MCF 10A (cell line): ENCODE results near the gene EDN2. TPM values are rescaled to one million over a fixed set of nuclear protein-coding genes. Genes with fewer than 3 reads are reported as not detected.

ENCODE experiments used
- BruUV-seq: library from RNA; stranded (reverse); fragments of 400-500 nt; replicated peaks from 2 replicates; lab custom pipeline; 2021; lab: Mats Ljungman, UMichigan
- CTCF ChIA-PET: fragments of 300-600 bp; sonication (Branson Sonifier 250); formaldehyde crosslinking; extraction: SDS; loops from one replicate; lab custom pipeline; 2021; ENCODE audit warnings: antibody characterized with exemption, inconsistent platforms; lab: Yijun Ruan, JAX
- POLR2A ChIA-PET: fragments of 300-600, 350-650 bp; sonication (Branson Sonifier 250); formaldehyde crosslinking; extraction: SDS; loops from one replicate; lab custom pipeline; 2020; ENCODE audit warnings: antibody characterized with exemption, inconsistent platforms; lab: Yijun Ruan, JAX
- DNase-seq: peaks from one replicate; pipeline ENCODE4 v3.0.0-alpha.2; 2018; ENCODE audit not compliant: unreplicated experiment
- H3K27ac Mint-ChIP-seq: one replicate; pipeline ENCODE4 v1.8.0; 2022; ENCODE audit warnings: mild to moderate bottlenecking, low read depth, mixed read lengths; ENCODE audit not compliant: unreplicated experiment
- H3K27me3 Mint-ChIP-seq: one replicate; pipeline ENCODE4 v1.8.0; 2022; ENCODE audit warnings: mixed read lengths; ENCODE audit not compliant: insufficient read depth, unreplicated experiment
- H3K36me3 Mint-ChIP-seq: one replicate; pipeline ENCODE4 v1.8.0; 2022; ENCODE audit warnings: mild to moderate bottlenecking, moderate library complexity, mixed read lengths; ENCODE audit not compliant: insufficient read depth, unreplicated experiment
- H3K4me1 Mint-ChIP-seq: one replicate; pipeline ENCODE4 v1.8.0; 2022; ENCODE audit warnings: mixed read lengths; ENCODE audit not compliant: insufficient read depth, unreplicated experiment
- H3K4me3 Mint-ChIP-seq: one replicate; pipeline ENCODE4 v1.8.0; 2022; ENCODE audit warnings: mild to moderate bottlenecking, moderate library complexity, mixed read lengths; ENCODE audit not compliant: unreplicated experiment
- H3K9me3 Mint-ChIP-seq: one replicate; pipeline ENCODE4 v1.8.0; 2022; ENCODE audit warnings: mixed read lengths; ENCODE audit not compliant: unreplicated experiment
- intact Hi-C: fragments of 100-400 bp; cut with micrococcal nuclease; formaldehyde crosslinking; loops from 2 replicates; pipeline ENCODE4 v1.14.1; 2022
- total RNA-seq: library from RNA; stranded (reverse); gene quantifications from 2 replicates; pipeline ENCODE4 v1.2.3, GENCODE V29; 2022
- TF ChIP-seq, protein P1 (sequence below): fragments of 200-600 bp; IDR thresholded peaks from one replicate; pipeline ENCODE4 v1.8.0; 2022; ENCODE audit warnings: antibody characterized with exemption, mild to moderate bottlenecking; ENCODE audit not compliant: unreplicated experiment

EDN2 gene
- total RNA-seq, 1 experiment from 2014 or later, result 0.58 TPM

DNA sequence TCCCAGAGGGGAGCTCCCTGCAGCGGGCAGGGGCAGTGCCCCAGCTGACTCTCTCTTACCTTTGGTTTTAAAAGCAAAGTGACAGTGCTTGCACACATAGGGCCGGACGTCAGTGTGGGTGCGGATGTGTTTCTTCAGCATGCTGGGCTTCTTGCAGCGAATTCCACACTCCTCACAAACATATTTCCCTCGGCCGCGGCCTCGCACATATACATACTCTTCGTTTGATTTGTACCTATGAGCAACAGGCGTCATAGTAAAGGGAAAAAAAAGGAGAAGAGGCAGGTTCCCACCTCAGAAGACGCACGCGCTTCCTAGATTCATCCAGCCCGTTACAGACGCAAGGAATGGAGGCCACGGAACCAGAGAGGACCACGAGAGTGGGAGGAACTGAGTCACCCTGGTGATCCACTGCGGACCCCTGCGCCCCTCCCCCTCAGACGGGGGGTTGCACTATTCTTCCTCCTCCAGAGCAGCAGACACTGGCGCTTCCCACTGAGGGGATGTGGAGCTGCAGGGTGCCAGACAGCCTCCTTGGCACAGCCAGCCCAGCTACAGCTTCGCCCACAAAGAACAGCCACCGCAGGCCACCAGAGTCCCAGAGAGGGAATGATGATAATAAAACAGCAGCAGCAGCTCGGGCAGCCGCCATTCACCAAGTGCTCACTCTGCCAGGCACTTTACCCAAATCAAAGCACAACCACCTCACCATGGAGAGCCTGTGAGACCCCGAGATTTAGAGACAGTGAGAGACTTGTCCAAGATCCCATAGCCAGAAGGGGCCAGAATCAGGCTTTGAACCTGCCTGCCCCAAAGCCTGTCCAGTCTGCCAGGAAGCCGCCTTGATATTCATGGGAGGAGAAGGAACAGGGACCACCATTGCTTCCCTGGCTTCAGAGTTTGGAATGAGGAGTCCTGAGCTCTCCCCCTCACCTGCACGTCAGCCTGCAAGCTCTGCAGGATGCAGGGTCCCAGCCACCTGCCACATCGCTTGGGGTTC lies 40.5 kb upstream of the EDN2 start:
- POLR2A ChIA-PET, result interaction anchor here (0.6 kb wide), 1 partner anchor 296 kb away, joined by 3 read pairs; no protein-coding TSS in a partner anchor
- CTCF ChIA-PET, result interaction anchor here (0.6 kb wide), 1 partner anchor 91 kb away, joined by 3 read pairs; no protein-coding TSS in a partner anchor
- BruUV-seq, result no TSS peak
- Mint-ChIP-seq H3K4me1 (no peaks in the 10 kb centered on the region), H3K27ac (no peak overlapping the region), H3K27me3 (no peaks in the 10 kb centered on the region), H3K4me3 (no peak overlapping the region), H3K9me3 (peaks cover 5% of the 10 kb centered on the region), H3K36me3 (no peaks in the 10 kb centered on the region)
- DNase-seq, result no peak
- intact Hi-C loops, result no loop called here
- TF ChIP-seq, protein P1, sequence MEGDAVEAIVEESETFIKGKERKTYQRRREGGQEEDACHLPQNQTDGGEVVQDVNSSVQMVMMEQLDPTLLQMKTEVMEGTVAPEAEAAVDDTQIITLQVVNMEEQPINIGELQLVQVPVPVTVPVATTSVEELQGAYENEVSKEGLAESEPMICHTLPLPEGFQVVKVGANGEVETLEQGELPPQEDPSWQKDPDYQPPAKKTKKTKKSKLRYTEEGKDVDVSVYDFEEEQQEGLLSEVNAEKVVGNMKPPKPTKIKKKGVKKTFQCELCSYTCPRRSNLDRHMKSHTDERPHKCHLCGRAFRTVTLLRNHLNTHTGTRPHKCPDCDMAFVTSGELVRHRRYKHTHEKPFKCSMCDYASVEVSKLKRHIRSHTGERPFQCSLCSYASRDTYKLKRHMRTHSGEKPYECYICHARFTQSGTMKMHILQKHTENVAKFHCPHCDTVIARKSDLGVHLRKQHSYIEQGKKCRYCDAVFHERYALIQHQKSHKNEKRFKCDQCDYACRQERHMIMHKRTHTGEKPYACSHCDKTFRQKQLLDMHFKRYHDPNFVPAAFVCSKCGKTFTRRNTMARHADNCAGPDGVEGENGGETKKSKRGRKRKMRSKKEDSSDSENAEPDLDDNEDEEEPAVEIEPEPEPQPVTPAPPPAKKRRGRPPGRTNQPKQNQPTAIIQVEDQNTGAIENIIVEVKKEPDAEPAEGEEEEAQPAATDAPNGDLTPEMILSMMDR, result no peak

DNA sequence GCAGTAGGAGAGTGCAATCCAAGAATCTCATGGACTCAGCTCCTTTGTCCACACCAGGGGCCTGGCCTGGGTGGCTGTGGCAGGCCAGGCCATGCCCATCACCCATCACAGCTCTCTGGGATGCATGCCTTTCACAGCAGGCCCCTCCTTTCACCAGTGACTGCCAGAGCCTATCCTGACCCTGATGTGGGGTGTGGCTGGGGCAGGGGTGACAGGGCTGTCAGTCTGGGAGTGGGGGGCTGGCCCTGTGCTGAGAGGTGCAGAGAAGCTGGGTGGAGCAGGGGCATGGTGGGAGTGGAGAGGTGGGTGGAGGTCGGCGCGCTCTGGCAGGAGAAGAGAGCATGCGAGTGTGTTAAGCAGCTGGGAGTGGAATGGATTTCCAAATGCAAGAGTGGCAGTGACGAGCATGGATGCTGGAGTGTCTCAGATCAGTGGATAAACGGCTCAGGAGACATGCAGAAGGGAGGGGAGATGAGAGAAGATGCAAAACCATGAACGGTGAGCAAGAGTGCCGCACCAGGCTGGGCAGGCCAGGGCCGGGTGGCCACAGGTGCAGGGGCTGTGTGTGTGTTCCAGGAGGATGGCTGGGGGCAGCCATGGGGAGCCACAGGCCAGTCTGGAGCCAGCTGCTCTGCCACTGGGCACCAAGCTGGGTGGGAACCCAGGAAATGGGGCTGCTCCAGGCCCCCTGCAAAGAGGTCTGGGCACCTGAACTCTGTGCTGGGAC lies 39.6 kb upstream of the EDN2 start:
- intact Hi-C loops, result no loop called here
- no peak overlapping the region for H3K27ac Mint-ChIP-seq
- no peak for DNase-seq
- no peaks in the 10 kb centered on the region for H3K4me1 Mint-ChIP-seq
- ChIA-PET POLR2A (no interaction called here), CTCF (interaction anchor here (0.8 kb wide), 1 partner anchor 792 kb away, joined by 6 read pairs; no protein-coding TSS in a partner anchor)
- BruUV-seq, result no TSS peak
- no peaks in the 10 kb centered on the region for H3K36me3 Mint-ChIP-seq
- TF ChIP-seq, protein P1, result no peak
- H3K9me3 Mint-ChIP-seq, result no peaks in the 10 kb centered on the region
- H3K27me3 Mint-ChIP-seq, result no peaks in the 10 kb centered on the region
- H3K4me3 Mint-ChIP-seq, result no peak overlapping the region

DNA sequence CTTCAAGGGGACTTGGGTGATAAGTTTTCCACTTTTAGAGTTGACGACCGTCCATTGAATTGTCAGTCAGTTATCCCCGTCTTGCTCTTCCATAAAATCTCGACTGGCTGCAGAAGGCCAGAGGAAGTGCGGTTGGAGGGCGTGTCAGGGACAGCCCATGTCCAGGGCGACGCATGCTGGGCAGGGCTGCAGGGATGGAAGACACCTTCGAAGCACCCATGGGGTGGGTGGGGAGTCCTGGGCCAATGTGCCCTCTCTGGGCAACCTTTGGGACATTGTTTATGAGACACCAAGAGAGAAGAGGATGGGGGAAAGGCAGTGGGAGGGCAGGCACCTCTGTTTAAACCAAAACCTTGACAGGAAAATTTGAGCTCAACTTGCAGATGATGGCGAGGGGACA lies 38.6 kb upstream of the EDN2 start:
- intact Hi-C loops, result no loop called here
- TF ChIP-seq, protein P1, result no peak
- H3K9me3 Mint-ChIP-seq, result no peaks in the 10 kb centered on the region
- no peaks in the 10 kb centered on the region for H3K27me3 Mint-ChIP-seq
- H3K27ac Mint-ChIP-seq, result no peak overlapping the region
- BruUV-seq, result no TSS peak
- H3K36me3 Mint-ChIP-seq, result no peaks in the 10 kb centered on the region
- H3K4me1 Mint-ChIP-seq, result no peaks in the 10 kb centered on the region
- no peak for DNase-seq
- no peak overlapping the region for H3K4me3 Mint-ChIP-seq
- ChIA-PET POLR2A (no interaction called here), CTCF (interaction anchor here (0.6 kb wide), 1 partner anchor 555 kb away, joined by 3 read pairs; no protein-coding TSS in a partner anchor)

DNA sequence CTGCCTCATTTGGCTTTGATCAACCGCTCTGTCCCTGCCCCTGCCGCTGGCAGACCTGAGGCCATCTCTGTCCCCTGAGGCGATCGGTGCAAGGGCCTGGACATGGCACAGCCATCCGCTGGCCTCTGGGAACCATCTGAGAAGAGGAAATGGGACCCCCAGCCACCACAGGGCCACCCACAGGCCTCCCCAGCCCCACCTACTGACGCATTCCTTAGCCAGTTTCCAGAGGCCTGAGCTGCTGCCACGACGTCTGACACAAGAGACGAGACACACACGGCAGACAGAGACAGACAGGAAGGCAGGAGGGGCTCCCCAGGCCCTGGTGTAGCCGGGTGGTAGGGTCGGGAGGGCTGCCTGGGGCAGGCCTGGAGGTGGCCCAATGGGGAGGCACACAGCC lies 37.3 kb upstream of the EDN2 start:
- Mint-ChIP-seq H3K27me3 (no peaks in the 10 kb centered on the region), H3K4me3 (no peak overlapping the region), H3K9me3 (no peaks in the 10 kb centered on the region), H3K27ac (no peak overlapping the region), H3K4me1 (peaks cover 1% of the 10 kb centered on the region), H3K36me3 (no peaks in the 10 kb centered on the region)
- POLR2A ChIA-PET, result no interaction called here
- DNase-seq, result no peak
- TF ChIP-seq, protein P1, result no peak
- intact Hi-C loops, result no loop called here
- no TSS peak for BruUV-seq
- CTCF ChIA-PET, result no interaction called here
